GM21447 (cell line): Measurements from ENCODE around the gene ARHGEF5.
"Not testable (repeated sequence)": the region's sequence is repeated elsewhere in the genome, so short reads cannot be mapped to it uniquely, and the experiment has no call there.

Source experiments
- ATAC-seq: cut with Tn5 transposase; IDR thresholded peaks from one replicate; pipeline ENCODE4 v1.9.1; 2021; ENCODE audit not compliant: unreplicated experiment

Gene ARHGEF5

GRCh38 chr7:144418931-144419330 lies 63.7 kb downstream of the ARHGEF5 start:
- ATAC-seq: not testable (repeated sequence)

GRCh38 chr7:144427539-144427938 lies 72.3 kb downstream of the ARHGEF5 start:
- ATAC-seq: not testable (repeated sequence)

GRCh38 chr7:144428431-144428830 lies 73.2 kb downstream of the ARHGEF5 start:
- ATAC-seq: no peak
